ENCODE data around the gene SEMA6B. TPM values are rescaled to one million over a fixed set of nuclear protein-coding genes. Genes with fewer than 3 reads are reported as not detected.

SEMA6B gene
- total and polyA plus RNA-seq, 10 donors: 5.5 to 85.0 (median 46.5) TPM

DNA sequence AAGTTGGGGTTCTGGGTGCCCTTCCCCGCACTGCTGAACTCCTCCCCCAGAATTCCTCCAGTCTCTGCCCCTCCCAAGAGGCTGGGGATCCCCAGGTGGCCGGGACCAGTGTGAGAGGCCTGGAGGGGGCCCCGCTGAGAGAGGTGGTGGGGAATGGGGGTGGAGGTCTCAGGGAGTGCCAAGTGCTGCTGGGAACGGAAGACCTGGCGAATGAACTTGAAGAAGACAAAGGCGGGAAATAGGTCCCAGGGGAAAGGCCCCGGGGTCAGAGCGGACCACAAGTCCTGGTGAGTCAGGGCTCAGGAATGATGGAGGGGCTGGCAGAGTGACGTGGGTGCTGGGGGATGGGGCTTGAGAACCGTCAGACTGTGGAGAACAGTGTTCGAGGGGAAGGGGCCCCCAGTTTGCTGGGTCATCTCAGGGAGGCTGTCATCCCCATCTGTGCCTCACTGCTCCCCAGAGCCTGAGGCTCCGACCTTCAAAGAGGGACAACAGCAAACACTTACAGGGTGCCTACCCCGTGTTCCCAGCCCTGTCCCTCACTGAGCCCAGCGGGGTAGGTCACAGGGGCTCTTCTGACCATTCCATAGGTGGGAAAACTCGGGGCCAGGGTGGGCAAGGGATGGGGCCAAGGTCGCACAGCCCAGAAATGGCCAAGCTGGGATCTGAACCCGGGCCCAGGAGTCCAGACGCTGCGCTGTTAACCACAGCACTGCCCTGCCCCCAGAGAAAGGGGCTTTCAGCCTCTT lies 16.0 kb upstream of the SEMA6B start:
- no peak for TF ChIP-seq POLR2A (IDR thresholded peaks at IDR 0.05)
- peak; percentile 40 to 60 (median 50) for TF ChIP-seq POLR2AphosphoS5 (IDR thresholded peaks at IDR 0.05)
- WGBS, 5 donors: 22 to 28% (median 22%) methylated on average over 17 to 19 of the region's 19 CpGs
- Histone ChIP-seq H3K9me3 (no peaks in the 10 kb centered on the region), H3K27ac (peak overlapping the region in 7 of 8 donors; percentile 43 to 72 (median 55)), H3K27me3 (replicated peaks in 1 of 7) (peaks cover under 1 to 74% (median 26%) of the 10 kb centered on the region in 7 donors), H3K4me1 (peaks cover 0 to 40% (median 20%) of the 10 kb centered on the region in 6 donors), H3K36me3 (no peaks in the 10 kb centered on the region), H3K4me3 (peak overlapping the region in 1 of 8 donors; percentile 15)
- no peak for DNase-seq
- intact Hi-C loops (cut with DNase I; ENCODE audit: low total_unique reads): no loop called here

DNA sequence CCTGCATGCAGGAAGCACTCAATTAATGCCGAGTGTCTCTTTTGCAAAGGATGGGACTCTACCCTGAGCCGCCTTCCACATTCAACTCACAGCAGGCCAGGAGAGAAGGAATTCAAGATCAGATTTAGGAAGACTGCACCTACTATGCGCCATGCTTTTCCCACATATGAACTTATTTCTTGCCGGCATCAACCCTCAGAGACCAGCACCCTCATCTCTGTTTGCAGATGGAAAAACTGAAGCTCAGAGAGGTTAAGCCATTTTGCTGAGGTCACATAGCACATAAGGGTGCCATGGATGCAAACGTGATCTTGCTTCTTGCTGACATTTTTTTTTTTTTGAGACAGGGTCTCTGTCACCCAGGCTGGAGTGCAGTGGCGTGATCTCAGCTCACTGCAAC lies 14.2 kb upstream of the SEMA6B start:
- peaks cover 0 to 57% (median 12%) of the 10 kb centered on the region in 7 donors for H3K27me3 ChIP-seq (replicated peaks in 1 of 7)
- no peak overlapping the region for H3K4me3 ChIP-seq
- no peaks in the 10 kb centered on the region for H3K9me3 ChIP-seq
- TF ChIP-seq, protein P1, sequence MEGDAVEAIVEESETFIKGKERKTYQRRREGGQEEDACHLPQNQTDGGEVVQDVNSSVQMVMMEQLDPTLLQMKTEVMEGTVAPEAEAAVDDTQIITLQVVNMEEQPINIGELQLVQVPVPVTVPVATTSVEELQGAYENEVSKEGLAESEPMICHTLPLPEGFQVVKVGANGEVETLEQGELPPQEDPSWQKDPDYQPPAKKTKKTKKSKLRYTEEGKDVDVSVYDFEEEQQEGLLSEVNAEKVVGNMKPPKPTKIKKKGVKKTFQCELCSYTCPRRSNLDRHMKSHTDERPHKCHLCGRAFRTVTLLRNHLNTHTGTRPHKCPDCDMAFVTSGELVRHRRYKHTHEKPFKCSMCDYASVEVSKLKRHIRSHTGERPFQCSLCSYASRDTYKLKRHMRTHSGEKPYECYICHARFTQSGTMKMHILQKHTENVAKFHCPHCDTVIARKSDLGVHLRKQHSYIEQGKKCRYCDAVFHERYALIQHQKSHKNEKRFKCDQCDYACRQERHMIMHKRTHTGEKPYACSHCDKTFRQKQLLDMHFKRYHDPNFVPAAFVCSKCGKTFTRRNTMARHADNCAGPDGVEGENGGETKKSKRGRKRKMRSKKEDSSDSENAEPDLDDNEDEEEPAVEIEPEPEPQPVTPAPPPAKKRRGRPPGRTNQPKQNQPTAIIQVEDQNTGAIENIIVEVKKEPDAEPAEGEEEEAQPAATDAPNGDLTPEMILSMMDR (IDR thresholded peaks at IDR 0.05 in 8 of 11, conservative IDR thresholded peaks at IDR 0.05 in 3 of 11): no peak
- no peak for TF ChIP-seq POLR2AphosphoS5 (IDR thresholded peaks at IDR 0.05)
- no peak for TF ChIP-seq POLR2A (IDR thresholded peaks at IDR 0.05)
- 69 to 86% (median 79%) methylated on average over 6 of the region's 6 CpGs for WGBS, 5 donors
- peaks cover 0 to 35% (median 18%) of the 10 kb centered on the region in 6 donors for H3K4me1 ChIP-seq
- no peak overlapping the region for H3K27ac ChIP-seq
- DNase-seq: no peak
- intact Hi-C loops (cut with DNase I; ENCODE audit: low total_unique reads): no loop called here
- H3K36me3 ChIP-seq: no peaks in the 10 kb centered on the region

DNA sequence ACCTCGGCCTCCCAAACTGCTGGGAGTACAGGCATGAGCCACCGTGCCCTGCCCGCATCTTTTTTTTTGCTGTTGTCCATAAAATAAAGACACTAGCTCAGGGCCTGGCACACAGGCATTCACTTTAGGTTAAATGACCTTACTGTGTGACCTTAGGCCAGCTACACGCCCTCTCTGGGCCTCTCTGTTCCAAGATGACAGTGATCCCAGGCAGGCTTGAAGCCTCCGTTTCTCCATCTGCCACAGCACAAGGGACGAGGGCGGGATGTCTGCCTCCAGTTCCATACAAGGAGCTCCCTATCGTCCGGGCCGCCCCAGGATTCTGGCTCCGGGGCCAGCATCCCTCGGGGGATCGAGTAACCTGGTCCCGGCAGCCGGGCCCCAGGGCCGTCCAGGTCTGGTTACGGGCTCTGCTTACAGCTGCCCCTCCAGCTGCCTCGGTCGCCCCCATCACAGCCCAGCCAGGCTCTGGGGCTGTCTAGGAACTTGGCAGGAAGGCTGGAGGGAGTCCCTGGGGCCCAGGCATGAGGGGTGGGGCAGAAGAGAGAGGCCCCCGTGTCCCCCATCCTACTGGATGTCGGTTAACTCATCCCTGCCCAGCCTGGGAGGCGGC lies 11.9 kb upstream of the SEMA6B start:
- no peak overlapping the region for H3K4me3 ChIP-seq
- intact Hi-C loops (cut with DNase I; ENCODE audit: low total_unique reads): no loop called here
- no peak for DNase-seq
- no peaks in the 10 kb centered on the region for H3K9me3 ChIP-seq
- TF ChIP-seq POLR2AphosphoS5 (IDR thresholded peaks at IDR 0.05): no peak
- TF ChIP-seq, protein P1 (IDR thresholded peaks at IDR 0.05 in 8 of 11, conservative IDR thresholded peaks at IDR 0.05 in 3 of 11): no peak
- no peak for TF ChIP-seq POLR2A (IDR thresholded peaks at IDR 0.05)
- peaks cover 0 to 42% (median 12%) of the 10 kb centered on the region in 7 donors for H3K27me3 ChIP-seq (replicated peaks in 1 of 7)
- peak overlapping the region in 1 of 8 donors; percentile 33 for H3K27ac ChIP-seq
- H3K36me3 ChIP-seq: no peaks in the 10 kb centered on the region
- H3K4me1 ChIP-seq: peaks cover 0 to 57% (median 29%) of the 10 kb centered on the region in 6 donors
- WGBS, 5 donors: 71 to 79% (median 72%) methylated on average over 11 to 22 of the region's 22 CpGs

DNA sequence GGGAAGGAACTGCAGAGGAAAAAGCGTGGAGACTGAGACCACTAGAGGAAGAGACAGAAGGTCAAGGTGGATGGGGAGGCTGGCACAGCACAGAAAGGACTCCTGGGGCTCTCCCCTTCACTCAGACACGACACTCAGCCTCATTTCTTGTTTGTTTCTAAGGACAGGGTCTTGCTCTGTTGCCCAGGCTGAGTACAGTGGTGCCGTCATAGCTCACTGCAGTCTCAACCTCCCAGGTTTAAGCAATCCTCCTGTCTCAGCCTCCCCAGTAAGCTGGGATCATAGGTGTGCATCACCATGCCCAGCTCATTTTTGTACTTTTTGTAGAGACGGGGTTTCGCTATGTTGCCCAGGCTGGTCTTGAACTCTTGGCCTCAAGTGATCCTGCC lies 11.4 kb upstream of the SEMA6B start:
- H3K36me3 ChIP-seq: no peaks in the 10 kb centered on the region
- no peak for DNase-seq
- peaks cover 0 to 39% (median 12%) of the 10 kb centered on the region in 7 donors for H3K27me3 ChIP-seq (replicated peaks in 1 of 7)
- intact Hi-C loops (cut with DNase I; ENCODE audit: low total_unique reads): no loop called here
- peaks cover 0 to 58% (median 28%) of the 10 kb centered on the region in 6 donors for H3K4me1 ChIP-seq
- no peak overlapping the region for H3K4me3 ChIP-seq
- TF ChIP-seq, protein P1 (IDR thresholded peaks at IDR 0.05 in 8 of 11, conservative IDR thresholded peaks at IDR 0.05 in 3 of 11): no peak
- 69 to 87% (median 79%) methylated on average over 5 of the region's 5 CpGs for WGBS, 5 donors
- no peaks in the 10 kb centered on the region for H3K9me3 ChIP-seq
- peak overlapping the region in 1 of 8 donors; percentile 33 for H3K27ac ChIP-seq

All from spleen (tissue), 11 donors.